ENCODE results near the gene H1-8. TPM values are rescaled to one million over a fixed set of nuclear protein-coding genes. Genes with fewer than 3 reads are reported as not detected.
"Not testable (repeated sequence)": the region's sequence is repeated elsewhere in the genome, so short reads cannot be mapped to it uniquely, and the experiment has no call there.

H1-8 gene
- polyA plus RNA-seq, 2 donors: not detected

- H3K36me3 ChIP-seq (ENCODE audit: control insufficient read depth in 2 of 2, insufficient read depth in 2 of 2, low read length in 1 of 2): peaks cover 0 to 29% of the 10 kb centered on the region in 2 donors
Observed at GRCh38 chr3:129514563-129514962, 28.4 kb upstream of the H1-8 start.

GRCh38 chr3:129515108-129515820 lies 27.7 kb upstream of the H1-8 start:
- peaks cover 0 to 31% of the 10 kb centered on the region in 2 donors for H3K36me3 ChIP-seq (ENCODE audit: control insufficient read depth in 2 of 2, insufficient read depth in 2 of 2, low read length in 1 of 2)
- H3K4me1 ChIP-seq (ENCODE audit: control insufficient read depth in 2 of 2, insufficient read depth in 2 of 2, low read length in 1 of 2); H3K27ac ChIP-seq (ENCODE audit: low read depth in 2 of 2, low read length in 1 of 2); H3K4me3 ChIP-seq (ENCODE audit: low read depth in 1 of 2, low read length in 2 of 2); H3K27me3 ChIP-seq (ENCODE audit: control insufficient read depth in 1 of 2, insufficient read depth in 2 of 2, low read length in 2 of 2); H3K9me3 ChIP-seq (ENCODE audit: control insufficient read depth in 2 of 2, insufficient read depth in 1 of 2, low read depth in 1 of 2, low read length in 1 of 2): not testable (repeated sequence)
- 90% methylated on average over 17 to 22 of the region's 25 CpGs for WGBS, 2 donors

More at GRCh38 chr3:129514563-129514962, 28.4 kb upstream of the H1-8 start:
- H3K9me3 ChIP-seq (ENCODE audit: control insufficient read depth in 2 of 2, insufficient read depth in 1 of 2, low read depth in 1 of 2, low read length in 1 of 2): no peaks in the 10 kb centered on the region
- H3K4me3 ChIP-seq (ENCODE audit: low read depth in 1 of 2, low read length in 2 of 2): no peak overlapping the region
- H3K27ac ChIP-seq (ENCODE audit: low read depth in 2 of 2, low read length in 1 of 2): no peak overlapping the region
- H3K4me1 ChIP-seq (ENCODE audit: control insufficient read depth in 2 of 2, insufficient read depth in 2 of 2, low read length in 1 of 2): no peaks in the 10 kb centered on the region
- H3K27me3 ChIP-seq (ENCODE audit: control insufficient read depth in 1 of 2, insufficient read depth in 2 of 2, low read length in 2 of 2): no peaks in the 10 kb centered on the region
- 95 to 96% methylated on average over 6 of the region's 6 CpGs for WGBS, 2 donors

GRCh38 chr3:129515821-129516432 lies 27.0 kb upstream of the H1-8 start:
- peaks cover 0 to 31% of the 10 kb centered on the region in 2 donors for H3K36me3 ChIP-seq (ENCODE audit: control insufficient read depth in 2 of 2, insufficient read depth in 2 of 2, low read length in 1 of 2)
- H3K9me3 ChIP-seq (ENCODE audit: control insufficient read depth in 2 of 2, insufficient read depth in 1 of 2, low read depth in 1 of 2, low read length in 1 of 2); H3K27ac ChIP-seq (ENCODE audit: low read depth in 2 of 2, low read length in 1 of 2); H3K4me3 ChIP-seq (ENCODE audit: low read depth in 1 of 2, low read length in 2 of 2); H3K27me3 ChIP-seq (ENCODE audit: control insufficient read depth in 1 of 2, insufficient read depth in 2 of 2, low read length in 2 of 2); H3K4me1 ChIP-seq (ENCODE audit: control insufficient read depth in 2 of 2, insufficient read depth in 2 of 2, low read length in 1 of 2): not testable (repeated sequence)
- WGBS, 2 donors: 94 to 96% methylated on average over 7 of the region's 7 CpGs

- WGBS, 2 donors: 88 to 90% methylated on average over 7 of the region's 7 CpGs
- H3K36me3 ChIP-seq (ENCODE audit: control insufficient read depth in 2 of 2, insufficient read depth in 2 of 2, low read length in 1 of 2): peaks cover 0 to 28% of the 10 kb centered on the region in 2 donors
- H3K27me3 ChIP-seq (ENCODE audit: control insufficient read depth in 1 of 2, insufficient read depth in 2 of 2, low read length in 2 of 2): no peaks in the 10 kb centered on the region
Observed at GRCh38 chr3:129517516-129517915, 25.5 kb upstream of the H1-8 start.

GRCh38 chr3:129518038-129518561 lies 24.9 kb upstream of the H1-8 start:
- Histone ChIP-seq H3K36me3 (ENCODE audit: control insufficient read depth in 2 of 2, insufficient read depth in 2 of 2, low read length in 1 of 2) (peaks cover 0 to 23% of the 10 kb centered on the region in 2 donors), H3K27me3 (ENCODE audit: control insufficient read depth in 1 of 2, insufficient read depth in 2 of 2, low read length in 2 of 2) (no peaks in the 10 kb centered on the region), H3K27ac (ENCODE audit: low read depth in 2 of 2, low read length in 1 of 2) (no peak overlapping the region), H3K4me1 (ENCODE audit: control insufficient read depth in 2 of 2, insufficient read depth in 2 of 2, low read length in 1 of 2) (no peaks in the 10 kb centered on the region), H3K9me3 (ENCODE audit: control insufficient read depth in 2 of 2, insufficient read depth in 1 of 2, low read depth in 1 of 2, low read length in 1 of 2) (no peaks in the 10 kb centered on the region), H3K4me3 (ENCODE audit: low read depth in 1 of 2, low read length in 2 of 2) (no peak overlapping the region)
- 81 to 87% methylated on average over 8 of the region's 8 CpGs for WGBS, 2 donors

More at GRCh38 chr3:129517516-129517915, 25.5 kb upstream of the H1-8 start:
- Histone ChIP-seq H3K27ac (ENCODE audit: low read depth in 2 of 2, low read length in 1 of 2) (no peak overlapping the region), H3K4me1 (ENCODE audit: control insufficient read depth in 2 of 2, insufficient read depth in 2 of 2, low read length in 1 of 2) (no peaks in the 10 kb centered on the region), H3K9me3 (ENCODE audit: control insufficient read depth in 2 of 2, insufficient read depth in 1 of 2, low read depth in 1 of 2, low read length in 1 of 2) (no peaks in the 10 kb centered on the region), H3K4me3 (ENCODE audit: low read depth in 1 of 2, low read length in 2 of 2) (no peak overlapping the region)

- Histone ChIP-seq H3K4me3 (ENCODE audit: low read depth in 1 of 2, low read length in 2 of 2) (no peak overlapping the region), H3K27ac (ENCODE audit: low read depth in 2 of 2, low read length in 1 of 2) (no peak overlapping the region), H3K36me3 (ENCODE audit: control insufficient read depth in 2 of 2, insufficient read depth in 2 of 2, low read length in 1 of 2) (peaks cover 0 to 23% of the 10 kb centered on the region in 2 donors), H3K4me1 (ENCODE audit: control insufficient read depth in 2 of 2, insufficient read depth in 2 of 2, low read length in 1 of 2) (no peaks in the 10 kb centered on the region), H3K27me3 (ENCODE audit: control insufficient read depth in 1 of 2, insufficient read depth in 2 of 2, low read length in 2 of 2) (no peaks in the 10 kb centered on the region), H3K9me3 (ENCODE audit: control insufficient read depth in 2 of 2, insufficient read depth in 1 of 2, low read depth in 1 of 2, low read length in 1 of 2) (no peaks in the 10 kb centered on the region)
- WGBS, 2 donors: 96 to 98% methylated on average over 8 of the region's 8 CpGs
Observed at GRCh38 chr3:129518581-129518980, 24.4 kb upstream of the H1-8 start.

GRCh38 chr3:129519449-129519848 lies 23.5 kb upstream of the H1-8 start:
- H3K4me1 ChIP-seq (ENCODE audit: control insufficient read depth in 2 of 2, insufficient read depth in 2 of 2, low read length in 1 of 2): no peaks in the 10 kb centered on the region
- no peaks in the 10 kb centered on the region for H3K27me3 ChIP-seq (ENCODE audit: control insufficient read depth in 1 of 2, insufficient read depth in 2 of 2, low read length in 2 of 2)
- H3K27ac ChIP-seq (ENCODE audit: low read depth in 2 of 2, low read length in 1 of 2): no peak overlapping the region
- H3K9me3 ChIP-seq (ENCODE audit: control insufficient read depth in 2 of 2, insufficient read depth in 1 of 2, low read depth in 1 of 2, low read length in 1 of 2): no peaks in the 10 kb centered on the region
- WGBS, 2 donors: 94 to 96% methylated on average over 10 of the region's 10 CpGs
- no peak overlapping the region for H3K4me3 ChIP-seq (ENCODE audit: low read depth in 1 of 2, low read length in 2 of 2)
- peaks cover 0 to 21% of the 10 kb centered on the region in 2 donors for H3K36me3 ChIP-seq (ENCODE audit: control insufficient read depth in 2 of 2, insufficient read depth in 2 of 2, low read length in 1 of 2)

- H3K27me3 ChIP-seq (ENCODE audit: control insufficient read depth in 1 of 2, insufficient read depth in 2 of 2, low read length in 2 of 2): no peaks in the 10 kb centered on the region
- WGBS, 2 donors: 88 to 96% methylated on average over 15 of the region's 15 CpGs
- no peak overlapping the region for H3K4me3 ChIP-seq (ENCODE audit: low read depth in 1 of 2, low read length in 2 of 2)
- H3K36me3 ChIP-seq (ENCODE audit: control insufficient read depth in 2 of 2, insufficient read depth in 2 of 2, low read length in 1 of 2): peaks cover 0 to 21% of the 10 kb centered on the region in 2 donors
- H3K4me1 ChIP-seq (ENCODE audit: control insufficient read depth in 2 of 2, insufficient read depth in 2 of 2, low read length in 1 of 2): no peaks in the 10 kb centered on the region
- no peaks in the 10 kb centered on the region for H3K9me3 ChIP-seq (ENCODE audit: control insufficient read depth in 2 of 2, insufficient read depth in 1 of 2, low read depth in 1 of 2, low read length in 1 of 2)
- no peak overlapping the region for H3K27ac ChIP-seq (ENCODE audit: low read depth in 2 of 2, low read length in 1 of 2)
Observed at GRCh38 chr3:129519896-129520715, 22.9 kb upstream of the H1-8 start.

GRCh38 chr3:129520960-129521359 lies 22.0 kb upstream of the H1-8 start:
- no peak overlapping the region for H3K4me3 ChIP-seq (ENCODE audit: low read depth in 1 of 2, low read length in 2 of 2)
- 69 to 73% methylated on average over 4 of the region's 4 CpGs for WGBS, 2 donors
- H3K9me3 ChIP-seq (ENCODE audit: control insufficient read depth in 2 of 2, insufficient read depth in 1 of 2, low read depth in 1 of 2, low read length in 1 of 2): no peaks in the 10 kb centered on the region
- H3K4me1 ChIP-seq (ENCODE audit: control insufficient read depth in 2 of 2, insufficient read depth in 2 of 2, low read length in 1 of 2): no peaks in the 10 kb centered on the region
- H3K27ac ChIP-seq (ENCODE audit: low read depth in 2 of 2, low read length in 1 of 2): no peak overlapping the region
- H3K36me3 ChIP-seq (ENCODE audit: control insufficient read depth in 2 of 2, insufficient read depth in 2 of 2, low read length in 1 of 2): peaks cover 0 to 19% of the 10 kb centered on the region in 2 donors
- no peaks in the 10 kb centered on the region for H3K27me3 ChIP-seq (ENCODE audit: control insufficient read depth in 1 of 2, insufficient read depth in 2 of 2, low read length in 2 of 2)
